H1 (cell line): ENCODE measurements around the gene ATP7A. TPM values are rescaled to one million over a fixed set of nuclear protein-coding genes. Genes with fewer than 3 reads are reported as not detected.

Source experiments
- ATF3 ChIP-seq: IDR thresholded peaks from 2 replicates; pipeline ENCODE4 v1.6.1; 2011; ENCODE audit warnings: low read depth, mild to moderate bottlenecking, low read length; ENCODE audit not compliant: insufficient read depth
- polyA plus RNA-seq, 7 experiments: library from polyadenylated mRNA; depleted of rRNA in 3 of 7; stranded (reverse) in 5 of 7; unstranded in 2 of 7; fragments of >200 nt in 5 of 7; fragments of 200-250 nt in 2 of 7; gene quantifications; 1 replicate in 5 of 7; 2 replicates in 1 of 7; 4 replicates in 1 of 7; pipeline versions ENCODE4 v1.2.1 to v1.2.3, GENCODE V29; 2011 to 2013; ENCODE audit warnings: missing spikeins in 2 of 7, mixed read lengths in 2 of 7
- total RNA-seq: library from RNA; stranded (reverse); fragmentation: NEBNext Ultra II Directional; extraction: Animal tissue kit (Norgen Biotek cat#: 25700); gene quantifications from 2 replicates; pipeline ENCODE4 v1.2.1, GENCODE V29; 2021

The ATP7A gene
- total and polyA plus RNA-seq, 2 of the 8 experiments (the other 6 are each of a cell fraction or from before 2014, with no cell fraction given): 0.73 to 2.8 TPM

GRCh38 chrX:77952173-77952572 lies 41.7 kb downstream of the ATP7A start (continued):
- TF ChIP-seq ATF3: no peak
